ENCODE measurements around the gene RPP30.

Gene RPP30

DNA sequence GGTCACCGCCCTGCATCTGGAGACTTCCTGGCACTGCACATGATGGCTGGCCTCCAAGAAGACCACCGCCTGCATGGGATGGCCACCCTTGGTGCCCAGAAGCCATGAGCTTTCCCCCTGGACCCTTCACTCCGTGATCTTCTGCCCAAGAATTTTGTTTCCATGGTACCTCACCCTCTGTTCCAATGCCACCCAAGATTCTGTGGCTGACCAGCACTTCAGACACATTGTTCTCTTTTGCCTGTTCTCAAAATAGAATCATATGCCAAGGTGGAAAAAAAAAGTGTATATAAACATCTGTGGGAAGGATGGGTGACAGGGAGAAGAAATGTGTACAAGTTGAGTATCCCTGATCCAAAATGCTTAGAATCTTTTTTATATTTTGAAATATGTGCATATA lies 26.0 kb upstream of the RPP30 start:
- no peak overlapping the region for H3K27ac ChIP-seq
- TF ChIP-seq, protein P1, sequence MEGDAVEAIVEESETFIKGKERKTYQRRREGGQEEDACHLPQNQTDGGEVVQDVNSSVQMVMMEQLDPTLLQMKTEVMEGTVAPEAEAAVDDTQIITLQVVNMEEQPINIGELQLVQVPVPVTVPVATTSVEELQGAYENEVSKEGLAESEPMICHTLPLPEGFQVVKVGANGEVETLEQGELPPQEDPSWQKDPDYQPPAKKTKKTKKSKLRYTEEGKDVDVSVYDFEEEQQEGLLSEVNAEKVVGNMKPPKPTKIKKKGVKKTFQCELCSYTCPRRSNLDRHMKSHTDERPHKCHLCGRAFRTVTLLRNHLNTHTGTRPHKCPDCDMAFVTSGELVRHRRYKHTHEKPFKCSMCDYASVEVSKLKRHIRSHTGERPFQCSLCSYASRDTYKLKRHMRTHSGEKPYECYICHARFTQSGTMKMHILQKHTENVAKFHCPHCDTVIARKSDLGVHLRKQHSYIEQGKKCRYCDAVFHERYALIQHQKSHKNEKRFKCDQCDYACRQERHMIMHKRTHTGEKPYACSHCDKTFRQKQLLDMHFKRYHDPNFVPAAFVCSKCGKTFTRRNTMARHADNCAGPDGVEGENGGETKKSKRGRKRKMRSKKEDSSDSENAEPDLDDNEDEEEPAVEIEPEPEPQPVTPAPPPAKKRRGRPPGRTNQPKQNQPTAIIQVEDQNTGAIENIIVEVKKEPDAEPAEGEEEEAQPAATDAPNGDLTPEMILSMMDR (conservative IDR thresholded peaks at IDR 0.05; ENCODE audit: low read depth): no peak
- POLR2A ChIA-PET (ENCODE audit: low non-redundant PET): no interaction called here
- CTCF ChIA-PET: no interaction called here
- no peak for DNase-seq (ENCODE audit: low spot score)

GRCh38 chr10:90846746-90847145 lies 25.0 kb upstream of the RPP30 start:
- no peak for DNase-seq (ENCODE audit: low spot score)
- ChIA-PET POLR2A (ENCODE audit: low non-redundant PET) (no interaction called here), CTCF (interaction anchor here (1.3 to 1.8 kb wide), 3 partner anchors 10 to 59 kb away, joined by 3 to 10 read pairs (median 6); partner anchors contain the start of gene HTR7)
- no peak overlapping the region for H3K27ac ChIP-seq
- TF ChIP-seq, protein P1 (conservative IDR thresholded peaks at IDR 0.05; ENCODE audit: low read depth): no peak

DNA sequence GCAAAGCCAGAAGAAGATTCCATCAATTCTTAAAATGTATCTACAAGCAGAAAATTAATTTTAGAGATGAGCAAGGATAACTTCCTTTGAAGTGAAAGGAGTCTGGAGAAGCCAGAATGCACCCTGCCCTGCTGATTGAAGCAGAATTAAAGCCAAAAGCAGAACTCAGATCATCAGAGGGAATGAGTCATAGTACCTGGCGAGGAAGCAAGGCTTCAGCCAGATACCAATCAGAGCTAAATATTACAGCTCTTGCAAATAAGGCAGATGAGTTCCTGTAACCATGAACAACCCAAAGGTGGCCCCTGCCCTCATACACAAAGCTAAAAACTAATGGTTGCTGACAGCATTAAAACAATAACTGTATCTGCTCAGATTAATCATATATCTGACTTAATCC lies 24.3 kb upstream of the RPP30 start:
- CTCF ChIA-PET: interaction anchor here (1.3 to 1.8 kb wide), 3 partner anchors 10 to 60 kb away, joined by 3 to 10 read pairs (median 6); partner anchors contain the start of gene HTR7
- no peak overlapping the region for H3K27ac ChIP-seq
- POLR2A ChIA-PET (ENCODE audit: low non-redundant PET): interaction anchor here (0.6 to 1.0 kb wide), 2 partner anchors 13 to 131 kb away, joined by 3 read pairs; no protein-coding TSS in a partner anchor
- TF ChIP-seq, protein P1 (conservative IDR thresholded peaks at IDR 0.05; ENCODE audit: low read depth): no peak
- peak; percentile 82 for DNase-seq (ENCODE audit: low spot score)

DNA sequence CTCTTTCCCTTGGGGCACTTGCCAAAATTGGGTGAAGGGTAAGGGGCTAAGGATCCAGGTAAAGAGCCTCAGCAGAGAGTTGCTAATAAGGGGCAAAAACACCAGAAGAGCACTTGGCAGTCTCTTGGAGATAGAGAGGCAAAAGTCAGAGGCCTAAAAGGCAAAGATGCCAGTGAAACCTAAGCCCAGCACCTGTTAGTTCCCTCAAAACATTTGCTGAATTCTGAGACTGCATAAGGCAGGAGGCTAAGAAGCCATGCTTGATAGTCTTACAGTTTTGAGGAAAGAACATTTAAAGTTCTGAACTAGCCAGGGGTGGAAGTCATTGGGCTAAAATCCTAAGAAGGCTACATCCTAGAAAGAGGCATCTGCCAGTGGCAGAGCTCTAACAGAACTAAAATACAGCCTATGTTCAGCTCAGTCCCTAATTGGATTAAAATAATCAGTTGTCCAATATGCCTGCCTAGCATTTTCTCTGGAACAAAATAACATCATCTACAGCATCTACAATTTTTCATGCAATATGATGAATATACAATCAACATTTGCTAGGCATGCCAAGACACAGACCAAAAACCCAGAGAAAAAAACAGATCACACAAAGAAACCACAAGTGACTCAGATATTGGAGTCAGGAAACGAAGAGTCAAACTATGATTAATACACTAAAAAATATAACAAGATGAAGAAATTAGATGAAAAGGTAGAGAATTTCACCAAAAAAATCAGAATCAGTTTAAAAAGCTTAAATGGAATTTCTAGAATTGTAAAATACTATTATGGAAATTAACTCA lies 21.6 kb upstream of the RPP30 start:
- CTCF ChIA-PET: interaction anchor here (0.7 to 1.0 kb wide), 2 partner anchors 11 to 62 kb away, joined by 3 read pairs; no protein-coding TSS in a partner anchor
- TF ChIP-seq, protein P1 (conservative IDR thresholded peaks at IDR 0.05; ENCODE audit: low read depth): no peak
- peak; percentile 64 for DNase-seq (ENCODE audit: low spot score)
- H3K27ac ChIP-seq: peak overlapping the region; percentile 63
- POLR2A ChIA-PET (ENCODE audit: low non-redundant PET): no interaction called here

GRCh38 chr10:90855126-90855525 lies 16.6 kb upstream of the RPP30 start:
- H3K27ac ChIP-seq: no peak overlapping the region
- ChIA-PET POLR2A (ENCODE audit: low non-redundant PET) (no interaction called here), CTCF (interaction anchor here (0.6 to 1.1 kb wide), 4 partner anchors 17 to 104 kb away, joined by 3 to 5 read pairs (median 4); no protein-coding TSS in a partner anchor)
- TF ChIP-seq, protein P1 (conservative IDR thresholded peaks at IDR 0.05; ENCODE audit: low read depth): no peak
- no peak for DNase-seq (ENCODE audit: low spot score)

DNA sequence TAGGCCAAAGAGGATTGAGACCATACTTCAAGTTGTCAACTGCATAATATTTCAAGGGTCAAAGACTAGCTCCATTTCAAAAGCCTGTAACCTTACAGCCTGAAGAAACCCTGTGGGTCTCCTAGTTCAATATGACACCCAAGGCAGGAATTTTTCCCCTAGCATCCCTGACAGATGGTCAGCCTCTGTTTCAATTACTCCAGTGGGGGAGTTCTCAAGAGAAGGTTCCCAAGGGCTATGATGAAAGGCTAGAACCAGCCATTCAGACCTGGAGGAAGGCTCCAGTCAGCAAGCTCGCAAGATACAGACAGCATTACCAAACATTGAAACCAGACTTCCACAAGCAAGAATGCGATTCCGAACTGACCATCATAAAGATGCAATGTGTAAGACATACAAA lies 15.5 kb upstream of the RPP30 start:
- CTCF ChIA-PET: interaction anchor here (0.7 to 2.2 kb wide), 5 partner anchors 9 to 532 kb away, joined by 3 to 10 read pairs (median 4); partner anchors contain the start of gene RPP30
- TF ChIP-seq, protein P1 (conservative IDR thresholded peaks at IDR 0.05; ENCODE audit: low read depth): no peak
- no peak for DNase-seq (ENCODE audit: low spot score)
- POLR2A ChIA-PET (ENCODE audit: low non-redundant PET): no interaction called here
- no peak overlapping the region for H3K27ac ChIP-seq
